ENCODE data around the gene TRUB1.
"Not testable (repeated sequence)": the region's sequence is repeated elsewhere in the genome, so short reads cannot be mapped to it uniquely, and the experiment has no call there.

The TRUB1 gene

GRCh38 chr10:114915294-114915693 lies 22.7 kb upstream of the TRUB1 start:
- Mint-ChIP-seq H3K36me3 (no peaks in the 10 kb centered on the region), H3K4me3 (no peak overlapping the region), H3K9me3 (ENCODE audit: low read depth) (no peaks in the 10 kb centered on the region), H3K27ac (no peak overlapping the region), H3K27me3 (no peaks in the 10 kb centered on the region), H3K4me1 (ENCODE audit: low read depth) (peaks cover 1% of the 10 kb centered on the region)

DNA sequence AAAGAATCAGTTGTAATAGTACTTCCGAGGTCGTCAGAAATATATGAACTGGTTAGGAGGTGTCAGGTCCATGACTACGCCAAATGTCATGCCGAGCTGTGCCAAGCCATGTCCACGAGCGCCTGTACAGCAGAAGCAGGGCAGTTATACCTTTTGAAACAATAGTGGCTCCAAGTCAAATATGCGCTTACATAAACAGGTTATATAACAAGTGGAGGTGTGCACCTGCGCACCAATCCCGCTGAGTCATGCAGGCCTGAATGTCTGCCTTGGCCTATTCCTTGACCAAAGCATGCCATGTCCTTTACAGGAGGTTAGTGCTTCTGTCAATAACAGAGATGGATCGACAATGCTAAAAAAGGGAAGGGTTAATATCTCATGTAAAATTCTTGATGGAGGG lies 21.3 kb upstream of the TRUB1 start:
- Mint-ChIP-seq H3K36me3 (no peaks in the 10 kb centered on the region), H3K4me1 (ENCODE audit: low read depth) (peaks cover 1% of the 10 kb centered on the region), H3K27ac (no peak overlapping the region), H3K9me3 (ENCODE audit: low read depth) (no peaks in the 10 kb centered on the region), H3K4me3 (no peak overlapping the region), H3K27me3 (no peaks in the 10 kb centered on the region)

- no peaks in the 10 kb centered on the region for H3K36me3 Mint-ChIP-seq
- no peak overlapping the region for H3K4me3 Mint-ChIP-seq
- H3K4me1 Mint-ChIP-seq (ENCODE audit: low read depth): no peaks in the 10 kb centered on the region
- no peak overlapping the region for H3K27ac Mint-ChIP-seq
- no peaks in the 10 kb centered on the region for H3K27me3 Mint-ChIP-seq
- no peaks in the 10 kb centered on the region for H3K9me3 Mint-ChIP-seq (ENCODE audit: low read depth)
Observed at GRCh38 chr10:114917459-114917858, 20.5 kb upstream of the TRUB1 start.

- Mint-ChIP-seq H3K9me3 (ENCODE audit: low read depth) (no peaks in the 10 kb centered on the region), H3K36me3 (no peaks in the 10 kb centered on the region), H3K4me1 (ENCODE audit: low read depth) (no peaks in the 10 kb centered on the region), H3K27me3 (no peaks in the 10 kb centered on the region), H3K4me3 (no peak overlapping the region), H3K27ac (no peak overlapping the region)
Observed at GRCh38 chr10:114917927-114918672, 19.9 kb upstream of the TRUB1 start.

GRCh38 chr10:114920459-114920858 lies 17.5 kb upstream of the TRUB1 start:
- no peaks in the 10 kb centered on the region for H3K36me3 Mint-ChIP-seq
- H3K27me3 Mint-ChIP-seq: peaks cover 5% of the 10 kb centered on the region
- H3K9me3 Mint-ChIP-seq (ENCODE audit: low read depth): no peaks in the 10 kb centered on the region
- no peak overlapping the region for H3K4me3 Mint-ChIP-seq
- H3K27ac Mint-ChIP-seq: no peak overlapping the region
- no peaks in the 10 kb centered on the region for H3K4me1 Mint-ChIP-seq (ENCODE audit: low read depth)

DNA sequence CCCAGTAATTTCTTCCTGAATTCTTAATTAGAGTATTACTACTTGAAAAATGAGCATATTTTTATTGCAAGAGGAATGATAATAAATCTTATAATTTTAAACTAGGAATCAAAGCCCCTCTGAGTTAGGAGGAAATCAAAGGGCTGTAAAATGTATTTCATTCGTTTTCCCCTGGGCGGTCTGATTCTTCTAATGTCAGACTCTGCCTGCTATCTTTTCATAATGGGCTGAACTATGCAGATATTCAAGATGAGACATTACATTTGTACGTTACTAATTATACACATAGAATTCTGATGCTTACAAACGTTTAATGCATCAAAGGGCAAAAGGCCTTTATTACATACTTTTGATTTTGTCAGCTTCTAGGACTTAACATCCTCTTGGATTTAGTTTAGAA lies 16.0 kb upstream of the TRUB1 start:
- Mint-ChIP-seq H3K4me3 (no peak overlapping the region), H3K9me3 (ENCODE audit: low read depth) (no peaks in the 10 kb centered on the region), H3K36me3 (no peaks in the 10 kb centered on the region), H3K4me1 (ENCODE audit: low read depth) (peaks cover 3% of the 10 kb centered on the region), H3K27ac (no peak overlapping the region), H3K27me3 (peaks cover 6% of the 10 kb centered on the region)

- peaks cover 3% of the 10 kb centered on the region for H3K4me1 Mint-ChIP-seq (ENCODE audit: low read depth)
- H3K4me3 Mint-ChIP-seq: no peak overlapping the region
- H3K36me3 Mint-ChIP-seq: no peaks in the 10 kb centered on the region
- H3K27ac Mint-ChIP-seq: no peak overlapping the region
- H3K27me3 Mint-ChIP-seq: peaks cover 6% of the 10 kb centered on the region
- H3K9me3 Mint-ChIP-seq (ENCODE audit: low read depth): no peaks in the 10 kb centered on the region
Observed at GRCh38 chr10:114923551-114923950, 14.4 kb upstream of the TRUB1 start.

- Mint-ChIP-seq H3K9me3 (ENCODE audit: low read depth) (no peaks in the 10 kb centered on the region), H3K4me3 (no peak overlapping the region), H3K27me3 (peaks cover 7% of the 10 kb centered on the region), H3K36me3 (no peaks in the 10 kb centered on the region), H3K4me1 (ENCODE audit: low read depth) (peaks cover 3% of the 10 kb centered on the region), H3K27ac (no peak overlapping the region)
Observed at GRCh38 chr10:114925587-114926586, 12.1 kb upstream of the TRUB1 start.

- H3K27me3 Mint-ChIP-seq: peaks cover 7% of the 10 kb centered on the region
- H3K9me3 Mint-ChIP-seq (ENCODE audit: low read depth): no peaks in the 10 kb centered on the region
- H3K36me3 Mint-ChIP-seq: no peaks in the 10 kb centered on the region
- no peak overlapping the region for H3K4me3 Mint-ChIP-seq
- peaks cover 3% of the 10 kb centered on the region for H3K4me1 Mint-ChIP-seq (ENCODE audit: low read depth)
- H3K27ac Mint-ChIP-seq: no peak overlapping the region
Observed at GRCh38 chr10:114928818-114929217, 9.2 kb upstream of the TRUB1 start.

DNA sequence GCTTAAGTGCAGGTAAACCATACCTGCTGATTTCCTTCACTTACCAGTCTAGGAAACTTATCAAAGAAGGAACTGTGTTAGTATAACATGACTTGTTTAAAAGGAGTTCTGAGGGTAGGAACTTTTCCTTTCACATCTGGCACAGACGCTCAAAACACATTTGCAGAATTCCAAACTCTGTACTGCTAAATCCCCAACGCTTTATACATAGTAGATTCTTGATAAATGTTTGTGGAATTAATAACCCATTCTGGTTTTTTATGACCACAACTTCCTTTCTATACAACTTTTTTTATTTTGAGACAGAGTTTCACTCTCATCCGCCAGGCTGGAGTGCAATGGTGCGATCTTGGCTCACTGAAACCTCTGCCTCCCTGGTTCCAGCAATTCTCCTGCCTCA lies 7.7 kb upstream of the TRUB1 start:
- H3K4me1 Mint-ChIP-seq (ENCODE audit: low read depth): peaks cover 3% of the 10 kb centered on the region
- no peak overlapping the region for H3K27ac Mint-ChIP-seq
- no peak overlapping the region for H3K4me3 Mint-ChIP-seq
- no peaks in the 10 kb centered on the region for H3K36me3 Mint-ChIP-seq
- H3K9me3 Mint-ChIP-seq (ENCODE audit: low read depth): no peaks in the 10 kb centered on the region
- H3K27me3 Mint-ChIP-seq: peaks cover 4% of the 10 kb centered on the region

- Mint-ChIP-seq H3K27ac (no peak overlapping the region), H3K9me3 (ENCODE audit: low read depth) (no peaks in the 10 kb centered on the region), H3K36me3 (no peaks in the 10 kb centered on the region), H3K4me3 (no peak overlapping the region), H3K27me3 (peaks cover 1% of the 10 kb centered on the region), H3K4me1 (ENCODE audit: low read depth) (no peaks in the 10 kb centered on the region)
Observed at GRCh38 chr10:114931072-114931679, 6.8 kb upstream of the TRUB1 start.

DNA sequence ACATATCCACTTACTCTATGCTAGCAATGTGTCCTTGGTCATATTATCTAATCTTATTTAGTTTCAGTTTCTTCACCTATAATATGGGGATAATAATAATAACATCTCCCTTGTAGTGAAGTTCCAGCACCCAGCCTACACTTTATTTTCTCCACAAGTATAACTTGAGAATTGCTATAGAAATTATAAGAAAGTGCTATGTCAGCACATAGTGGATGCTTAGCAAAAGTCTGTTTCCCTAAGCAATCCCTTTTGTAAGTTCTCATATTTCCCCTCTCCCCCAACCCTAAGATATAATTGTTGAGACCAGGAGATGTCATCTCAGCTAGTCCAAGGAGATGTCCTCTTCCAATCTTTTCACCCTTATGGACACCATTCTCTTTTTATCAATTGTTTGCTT lies 5.8 kb upstream of the TRUB1 start:
- Mint-ChIP-seq H3K4me3 (no peak overlapping the region), H3K27ac (no peak overlapping the region), H3K9me3 (ENCODE audit: low read depth) (no peaks in the 10 kb centered on the region), H3K27me3 (peaks cover 1% of the 10 kb centered on the region), H3K4me1 (ENCODE audit: low read depth) (peaks cover under 1% of the 10 kb centered on the region), H3K36me3 (no peaks in the 10 kb centered on the region)

DNA sequence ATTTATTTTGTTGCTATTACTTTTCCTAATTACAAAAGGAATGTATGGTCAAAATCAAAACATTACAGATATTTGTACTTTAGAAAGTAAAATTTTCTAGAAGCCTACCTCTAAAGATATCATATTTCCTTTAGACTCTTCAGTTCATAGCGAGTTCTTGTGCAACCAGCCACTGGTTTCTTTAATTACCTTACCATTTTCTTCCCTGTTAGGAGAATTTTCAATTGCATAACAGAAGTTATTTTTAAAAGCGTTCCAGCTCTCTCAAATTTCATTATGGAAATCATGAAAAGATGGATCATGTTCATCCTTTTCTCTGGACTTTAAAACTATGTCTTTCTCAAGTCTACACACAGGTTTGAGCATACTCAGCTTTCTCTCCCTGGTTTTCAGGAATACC lies 5.0 kb upstream of the TRUB1 start:
- H3K4me3 Mint-ChIP-seq: no peak overlapping the region
- no peaks in the 10 kb centered on the region for H3K36me3 Mint-ChIP-seq
- peaks cover 5% of the 10 kb centered on the region for H3K4me1 Mint-ChIP-seq (ENCODE audit: low read depth)
- H3K27me3 Mint-ChIP-seq: peaks cover 1% of the 10 kb centered on the region
- no peak overlapping the region for H3K27ac Mint-ChIP-seq
- H3K9me3 Mint-ChIP-seq (ENCODE audit: low read depth): no peaks in the 10 kb centered on the region

GRCh38 chr10:114933588-114933987 lies 4.4 kb upstream of the TRUB1 start:
- Mint-ChIP-seq H3K9me3 (ENCODE audit: low read depth) (no peaks in the 10 kb centered on the region), H3K4me3 (no peak overlapping the region), H3K27ac (no peak overlapping the region)

GRCh38 chr10:114933995-114934394 lies 4.0 kb upstream of the TRUB1 start:
- H3K4me1 Mint-ChIP-seq (ENCODE audit: low read depth): peaks cover 11% of the 10 kb centered on the region
- not testable (repeated sequence) for H3K36me3 Mint-ChIP-seq; H3K4me3 Mint-ChIP-seq; H3K27me3 Mint-ChIP-seq; H3K27ac Mint-ChIP-seq; H3K9me3 Mint-ChIP-seq (ENCODE audit: low read depth)

More at GRCh38 chr10:114933588-114933987, 4.4 kb upstream of the TRUB1 start:
- H3K4me1 Mint-ChIP-seq (ENCODE audit: low read depth): peaks cover 8% of the 10 kb centered on the region
- no peaks in the 10 kb centered on the region for H3K36me3 Mint-ChIP-seq
- peaks cover 1% of the 10 kb centered on the region for H3K27me3 Mint-ChIP-seq

Data from activated naive CD8-positive, alpha-beta T cell (primary cell).